ENCODE results near the gene SYNC.

SYNC gene

DNA sequence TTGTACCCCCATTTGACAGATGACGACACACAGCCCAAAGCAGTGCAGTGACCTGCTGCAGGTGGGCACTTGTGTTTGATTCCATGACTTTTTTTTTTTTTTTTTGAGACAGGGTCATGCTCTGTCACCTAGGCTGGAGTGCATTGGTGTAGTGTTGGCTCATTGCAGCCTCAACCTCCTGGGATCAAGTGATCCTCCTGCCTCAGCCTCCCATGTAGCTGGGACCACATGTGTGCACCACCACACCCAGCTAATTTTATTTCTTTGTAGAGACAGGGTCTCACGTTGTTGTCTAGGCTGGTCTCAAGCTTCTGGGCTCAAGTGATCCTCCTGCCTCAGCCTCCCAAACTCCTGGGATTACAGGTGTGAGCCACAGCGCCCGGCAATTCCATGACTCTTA is 14.9 kb upstream of the SYNC start:
- H3K9me3 ChIP-seq (ENCODE audit: control insufficient read depth, insufficient read depth, low read length) = no peaks in the 10 kb centered on the region
- no peaks in the 10 kb centered on the region for H4K20me1 ChIP-seq (ENCODE audit: control insufficient read depth, insufficient read depth, low read depth, low read length)
- H3F3A ChIP-seq (ENCODE audit: control insufficient read depth, insufficient read depth) = no peaks in the 10 kb centered on the region
- peaks cover 8% of the 10 kb centered on the region; the same call in 1 of the 2 replicates for H3K27me3 ChIP-seq (ENCODE audit: control insufficient read depth, low read length)
- no peaks in the 10 kb centered on the region for H3K9me2 ChIP-seq (replicated peaks; ENCODE audit: control insufficient read depth, low read length)
- TF ChIP-seq EZH2phosphoT487 (IDR thresholded peaks at IDR 0.05; ENCODE audit: borderline replicate concordance, low read length) (no peak), CTCF (IDR thresholded peaks at IDR 0.05; ENCODE audit: low read depth, low read length, poor library complexity, severe bottlenecking) (no peak)
- peaks cover 10% of the 10 kb centered on the region for H3K4me1 ChIP-seq (ENCODE audit: control insufficient read depth, low read length)
- H3K79me2 ChIP-seq (ENCODE audit: control insufficient read depth, low read length) = no peaks in the 10 kb centered on the region
- H3K36me3 ChIP-seq (ENCODE audit: control insufficient read depth, low read length) = no peaks in the 10 kb centered on the region
- no peak overlapping the region for H3K27ac ChIP-seq (ENCODE audit: low read depth, low read length)
- H3K4me3 ChIP-seq (ENCODE audit: low read length) = no peak overlapping the region
- H3K4me2 ChIP-seq (ENCODE audit: low read length) = no peak overlapping the region

DNA sequence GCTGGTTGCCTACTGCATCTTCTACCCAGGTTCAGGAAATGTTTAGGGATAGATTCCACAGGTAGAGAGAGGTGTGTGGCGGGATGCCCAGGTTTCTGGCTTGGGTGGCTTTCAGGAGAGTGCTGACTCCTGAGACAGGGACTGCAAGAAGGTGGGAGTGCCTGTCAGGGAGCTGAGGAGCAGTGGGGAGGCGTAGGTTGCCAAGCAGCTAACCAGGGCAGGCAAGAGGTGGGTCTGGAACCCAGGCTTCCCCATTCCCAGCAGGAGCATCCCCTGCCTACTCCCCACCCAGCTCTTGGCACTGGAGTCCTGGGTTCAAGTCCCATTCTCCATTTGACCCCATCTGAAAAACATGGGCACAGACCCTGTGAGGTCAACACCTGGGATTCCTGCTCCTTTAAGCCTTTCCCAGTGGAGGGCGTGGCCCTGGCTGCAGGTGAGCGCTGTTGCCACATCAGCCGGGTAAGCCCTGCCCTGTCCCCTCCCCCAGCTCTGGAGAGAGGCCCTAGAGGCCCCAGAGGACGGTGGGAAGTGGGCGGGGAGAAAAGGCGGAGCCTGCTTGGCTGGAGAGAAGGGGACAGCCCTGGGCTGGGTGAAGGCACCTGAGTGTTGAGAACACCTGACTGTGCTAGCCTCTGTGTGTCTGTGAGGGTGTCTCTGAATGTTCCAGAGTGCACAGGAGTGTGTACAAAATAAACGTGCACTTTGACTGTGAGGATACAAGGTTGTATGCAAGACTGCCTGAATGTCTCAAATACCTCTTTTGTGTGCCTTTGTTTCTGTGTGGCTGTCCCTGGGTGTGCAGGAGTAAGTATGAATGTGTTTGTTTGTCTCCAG is 14.0 kb upstream of the SYNC start:
- no peak overlapping the region for H3K27ac ChIP-seq (ENCODE audit: low read depth, low read length)
- no peaks in the 10 kb centered on the region for H3K79me2 ChIP-seq (ENCODE audit: control insufficient read depth, low read length)
- peak overlapping the region; percentile 9; the same call in 1 of the 2 replicates for H3K4me3 ChIP-seq (ENCODE audit: low read length)
- peak overlapping the region; percentile 39 for H3K4me2 ChIP-seq (ENCODE audit: low read length)
- no peaks in the 10 kb centered on the region for H3F3A ChIP-seq (ENCODE audit: control insufficient read depth, insufficient read depth)
- peaks cover 14% of the 10 kb centered on the region for H3K4me1 ChIP-seq (ENCODE audit: control insufficient read depth, low read length)
- TF ChIP-seq CTCF (IDR thresholded peaks at IDR 0.05; ENCODE audit: low read depth, low read length, poor library complexity, severe bottlenecking) = no peak
- TF ChIP-seq EZH2phosphoT487 (IDR thresholded peaks at IDR 0.05; ENCODE audit: borderline replicate concordance, low read length) = no peak
- no peaks in the 10 kb centered on the region for H3K9me3 ChIP-seq (ENCODE audit: control insufficient read depth, insufficient read depth, low read length)
- no peaks in the 10 kb centered on the region for H3K9me2 ChIP-seq (replicated peaks; ENCODE audit: control insufficient read depth, low read length)
- peaks cover 3% of the 10 kb centered on the region; the same call in 1 of the 2 replicates for H3K27me3 ChIP-seq (ENCODE audit: control insufficient read depth, low read length)
- no peaks in the 10 kb centered on the region for H4K20me1 ChIP-seq (ENCODE audit: control insufficient read depth, insufficient read depth, low read depth, low read length)
- H3K36me3 ChIP-seq (ENCODE audit: control insufficient read depth, low read length) = no peaks in the 10 kb centered on the region

GRCh38 chr1:32715901-32716311 is 13.3 kb upstream of the SYNC start:
- no peaks in the 10 kb centered on the region for H3K9me3 ChIP-seq (ENCODE audit: control insufficient read depth, insufficient read depth, low read length)
- peaks cover 14% of the 10 kb centered on the region for H3K4me1 ChIP-seq (ENCODE audit: control insufficient read depth, low read length)
- no peaks in the 10 kb centered on the region for H3K79me2 ChIP-seq (ENCODE audit: control insufficient read depth, low read length)
- no peak for TF ChIP-seq EZH2phosphoT487 (IDR thresholded peaks at IDR 0.05; ENCODE audit: borderline replicate concordance, low read length)
- no peak for TF ChIP-seq CTCF (IDR thresholded peaks at IDR 0.05; ENCODE audit: low read depth, low read length, poor library complexity, severe bottlenecking)
- H3K27ac ChIP-seq (ENCODE audit: low read depth, low read length) = no peak overlapping the region
- H3K36me3 ChIP-seq (ENCODE audit: control insufficient read depth, low read length) = no peaks in the 10 kb centered on the region
- H3F3A ChIP-seq (ENCODE audit: control insufficient read depth, insufficient read depth) = no peaks in the 10 kb centered on the region
- H3K27me3 ChIP-seq (ENCODE audit: control insufficient read depth, low read length) = no peaks in the 10 kb centered on the region; the same call in 1 of the 2 replicates
- no peak overlapping the region for H3K4me2 ChIP-seq (ENCODE audit: low read length)
- H3K9me2 ChIP-seq (replicated peaks; ENCODE audit: control insufficient read depth, low read length) = no peaks in the 10 kb centered on the region
- no peak overlapping the region for H3K4me3 ChIP-seq (ENCODE audit: low read length)
- no peaks in the 10 kb centered on the region for H4K20me1 ChIP-seq (ENCODE audit: control insufficient read depth, insufficient read depth, low read depth, low read length)

Data from DOHH2 (cell line).